HPDE6-E6E7 (cell line): ENCODE measurements around the gene COL18A1.
"Not testable (repeated sequence)": the region's sequence is repeated elsewhere in the genome, so short reads cannot be mapped to it uniquely, and the experiment has no call there.

Experiments
- DNase-seq: peaks from one replicate; pipeline ENCODE4 v3.0.0; 2011; ENCODE audit warnings: missing footprints; ENCODE audit errors: extremely low spot score

COL18A1 gene

DNA sequence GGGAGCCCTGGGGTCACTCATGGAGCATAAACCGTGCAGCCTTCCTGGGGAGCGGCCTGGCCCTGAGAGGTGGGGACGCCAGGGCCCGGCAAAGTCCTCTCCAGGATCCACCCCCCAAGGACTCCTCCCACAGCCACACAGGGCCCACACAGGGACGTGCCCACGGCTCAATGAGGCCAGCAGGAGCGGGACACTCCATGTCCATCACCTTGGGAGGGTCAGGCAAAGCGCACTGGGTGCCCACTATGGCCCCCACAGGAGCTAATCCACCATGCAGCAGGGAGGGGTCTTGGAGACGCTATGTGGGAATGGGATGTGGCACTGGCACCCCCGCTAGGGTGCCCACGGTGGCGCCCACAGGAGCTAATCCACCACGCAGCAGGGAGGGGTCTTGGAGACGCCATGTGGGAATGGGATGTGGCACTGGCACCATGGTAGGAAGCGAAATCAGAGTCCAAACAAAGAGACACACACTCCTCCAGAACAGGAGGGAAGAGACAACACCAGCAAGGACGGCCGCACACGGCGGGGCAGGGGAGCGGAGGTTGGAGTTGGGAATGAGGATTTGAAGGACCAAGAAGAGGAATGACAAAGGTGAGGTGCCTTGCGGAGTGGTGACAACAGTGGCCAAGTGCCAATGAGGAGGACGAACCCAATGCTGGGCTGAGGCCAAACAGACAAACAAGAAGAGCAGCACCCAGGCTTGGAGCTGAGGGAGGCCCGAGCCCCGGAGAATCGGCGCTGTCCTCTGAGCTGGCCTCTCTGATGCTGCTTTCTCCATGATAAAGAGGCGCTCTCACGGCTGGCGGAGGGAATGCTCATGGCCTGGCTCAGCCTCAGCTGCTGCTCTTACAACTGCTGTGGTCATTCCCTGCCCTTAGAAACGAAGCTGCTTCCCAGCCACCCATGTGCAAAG lies 155.4 kb downstream of the COL18A1 start:
- DNase-seq, result no peak

GRCh38 chr21:45561241-45561640 lies 156.3 kb downstream of the COL18A1 start:
- not testable (repeated sequence) for DNase-seq

DNA sequence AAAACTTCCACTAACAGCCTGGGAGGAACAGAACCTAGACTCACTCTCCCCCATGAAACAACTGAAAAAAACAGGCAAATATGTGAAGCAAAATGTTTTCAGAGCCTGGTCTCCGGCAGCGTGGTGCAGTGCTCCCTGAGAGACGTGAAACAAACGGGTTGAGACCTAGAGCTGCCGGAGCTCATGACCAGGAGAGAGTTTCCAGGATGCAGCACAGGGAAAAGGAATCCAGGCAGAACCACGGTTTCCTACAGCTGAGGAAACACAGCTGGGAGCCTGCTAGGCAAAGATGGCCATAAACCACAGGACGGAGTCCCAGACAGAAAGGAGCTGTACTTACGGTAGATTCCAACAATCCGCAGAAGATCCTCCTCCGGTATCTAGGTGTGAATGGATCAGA lies 157.4 kb downstream of the COL18A1 start:
- DNase-seq, result no peak

- no peak for DNase-seq
These were observed 158.0 kb downstream of the COL18A1 start for GRCh38 chr21:45562965-45563364.
